ENCODE results near the gene AP1S2.

DNA sequence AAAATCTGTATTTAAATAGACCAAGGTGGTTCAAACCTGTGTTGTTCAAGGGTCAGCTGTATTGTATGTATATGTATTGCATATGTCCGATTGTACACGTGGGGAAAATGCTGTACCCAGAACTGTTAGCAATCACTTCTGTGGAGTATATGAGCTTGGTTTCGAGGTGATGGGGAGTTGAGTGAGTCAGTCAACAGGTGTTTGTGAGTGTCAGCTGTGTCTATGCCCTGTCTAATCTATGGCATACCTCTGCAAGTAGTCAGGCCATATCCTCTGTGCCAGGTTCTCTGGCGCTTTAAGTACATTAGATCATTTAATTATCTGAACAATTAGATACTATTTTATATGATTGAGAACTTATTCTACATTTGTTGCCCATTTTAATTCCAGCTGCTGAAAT, 56.9 kb downstream of the AP1S2 start:
- TF ChIP-seq, protein P1, sequence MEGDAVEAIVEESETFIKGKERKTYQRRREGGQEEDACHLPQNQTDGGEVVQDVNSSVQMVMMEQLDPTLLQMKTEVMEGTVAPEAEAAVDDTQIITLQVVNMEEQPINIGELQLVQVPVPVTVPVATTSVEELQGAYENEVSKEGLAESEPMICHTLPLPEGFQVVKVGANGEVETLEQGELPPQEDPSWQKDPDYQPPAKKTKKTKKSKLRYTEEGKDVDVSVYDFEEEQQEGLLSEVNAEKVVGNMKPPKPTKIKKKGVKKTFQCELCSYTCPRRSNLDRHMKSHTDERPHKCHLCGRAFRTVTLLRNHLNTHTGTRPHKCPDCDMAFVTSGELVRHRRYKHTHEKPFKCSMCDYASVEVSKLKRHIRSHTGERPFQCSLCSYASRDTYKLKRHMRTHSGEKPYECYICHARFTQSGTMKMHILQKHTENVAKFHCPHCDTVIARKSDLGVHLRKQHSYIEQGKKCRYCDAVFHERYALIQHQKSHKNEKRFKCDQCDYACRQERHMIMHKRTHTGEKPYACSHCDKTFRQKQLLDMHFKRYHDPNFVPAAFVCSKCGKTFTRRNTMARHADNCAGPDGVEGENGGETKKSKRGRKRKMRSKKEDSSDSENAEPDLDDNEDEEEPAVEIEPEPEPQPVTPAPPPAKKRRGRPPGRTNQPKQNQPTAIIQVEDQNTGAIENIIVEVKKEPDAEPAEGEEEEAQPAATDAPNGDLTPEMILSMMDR (IDR thresholded peaks at IDR 0.05) = no peak
- TF ChIP-seq EP300 (IDR thresholded peaks at IDR 0.05) = no peak
- no peak for TF ChIP-seq POLR2A (IDR thresholded peaks at IDR 0.05)
